Mesothelial cell of epicardium (in vitro differentiated cells): ENCODE results near the gene GGTLC2. TPM values are rescaled to one million over a fixed set of nuclear protein-coding genes. Genes with fewer than 3 reads are reported as not detected.
"Not testable (repeated sequence)": the region's sequence is repeated elsewhere in the genome, so short reads cannot be mapped to it uniquely, and the experiment has no call there.

Experiments used
- DNase-seq, 2 experiments: peaks; one replicate each; pipeline ENCODE4 v3.0.0; 2021; ENCODE audit warnings: low spot score in 2 of 2; ENCODE audit not compliant: unreplicated experiment in 2 of 2
- H3K27ac Mint-ChIP-seq: 2 replicates; pipeline ENCODE4 v1.8.0; 2021; ENCODE audit warnings: mixed read lengths
- H3K27me3 Mint-ChIP-seq: 2 replicates; pipeline ENCODE4 v1.8.0; 2021; ENCODE audit warnings: low read depth, mixed read lengths
- H3K36me3 Mint-ChIP-seq: 2 replicates; pipeline ENCODE4 v1.8.0; 2021; ENCODE audit warnings: mixed read lengths
- H3K4me1 Mint-ChIP-seq: 2 replicates; pipeline ENCODE4 v1.8.0; 2021; ENCODE audit warnings: mixed read lengths
- H3K4me3 Mint-ChIP-seq: 2 replicates; pipeline ENCODE4 v1.8.0; 2021; ENCODE audit warnings: mild to moderate bottlenecking, moderate library complexity, mixed read lengths
- H3K9me3 Mint-ChIP-seq: 2 replicates; pipeline ENCODE4 v1.8.0; 2021; ENCODE audit warnings: mixed read lengths
- total RNA-seq: library from RNA; stranded (reverse); gene quantifications from 3 replicates; pipeline ENCODE4 v1.2.1, GENCODE V29; 2021
- TF ChIP-seq, protein P1 (sequence below): fragments of 200-600 bp; sonication (generic); IDR thresholded peaks from one replicate; pipeline ENCODE4 v1.5.0; 2021; ENCODE audit warnings: antibody characterized with exemption; ENCODE audit not compliant: unreplicated experiment

The GGTLC2 gene
- total RNA-seq, result 0.31 TPM in 1 of 3 replicates, not detected in the others

DNA sequence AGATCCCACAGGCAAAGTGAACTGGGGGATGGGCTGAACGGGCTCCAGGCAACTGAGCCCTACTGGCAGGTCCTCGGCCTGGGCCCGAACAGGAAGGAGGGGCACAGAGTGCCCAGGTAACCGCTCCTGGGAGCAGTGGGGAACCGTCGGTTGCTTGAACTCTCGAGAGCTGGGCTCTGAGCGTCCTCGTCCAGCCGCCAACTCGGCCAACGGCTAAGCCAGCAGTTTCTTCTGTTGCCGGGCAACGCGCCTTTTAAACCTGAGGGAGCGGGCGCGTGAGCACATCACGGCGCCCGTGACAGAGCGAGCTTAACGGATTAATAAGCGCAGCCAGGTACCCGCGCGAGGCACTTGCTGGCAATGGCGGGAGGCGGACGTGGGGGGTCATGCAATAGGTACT lies at the start of gene GGTLC2:
TSS of gene GGTLC2 (plus strand) at position 301 of the 400 bp plus-strand sequence. CDS start 1,732 bp downstream, outside the sequence.
- not testable (repeated sequence) for DNase-seq, H3K4me1 Mint-ChIP-seq, H3K4me3 Mint-ChIP-seq, H3K9me3 Mint-ChIP-seq, H3K27me3 Mint-ChIP-seq, H3K36me3 Mint-ChIP-seq, H3K27ac Mint-ChIP-seq

DNA sequence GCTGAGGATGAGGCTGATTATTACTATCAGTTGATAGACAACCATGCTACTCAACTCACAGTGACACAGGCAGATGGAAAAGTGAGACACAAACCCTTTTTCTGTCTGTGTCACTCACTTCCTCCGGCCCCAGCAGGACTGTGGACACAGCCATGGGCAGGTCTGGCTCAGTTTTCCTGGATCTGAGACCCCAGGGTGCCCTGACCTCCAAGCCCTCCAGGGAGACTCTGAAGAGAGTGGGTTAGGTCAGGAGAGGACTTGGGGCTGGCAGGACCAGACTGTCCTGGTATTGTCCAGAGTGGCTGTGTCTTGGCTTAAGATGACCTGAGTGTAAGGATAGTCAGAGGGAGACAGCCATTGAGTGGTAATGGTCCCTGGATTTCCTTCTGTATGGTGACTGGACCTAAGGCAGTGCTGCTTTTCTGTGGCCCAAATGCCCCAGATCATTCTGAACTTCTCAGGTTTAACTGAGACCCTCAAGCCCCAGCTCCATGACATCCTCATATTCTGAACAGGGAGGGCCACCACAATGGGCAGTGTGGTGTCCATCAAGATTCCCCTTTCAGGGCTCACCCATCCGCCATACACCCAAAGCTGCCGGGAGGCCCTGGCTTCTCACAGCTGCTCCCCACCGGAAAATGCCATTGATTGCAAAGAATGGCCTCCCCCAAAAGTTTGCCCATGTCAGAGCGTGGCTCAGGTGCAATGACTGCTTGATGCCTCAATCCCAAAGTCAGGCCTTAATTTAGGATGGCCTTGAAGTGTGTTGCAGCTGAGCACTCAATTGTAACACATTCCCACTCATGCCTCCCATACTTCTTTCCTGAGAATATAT lies 49.2 kb upstream of the GGTLC2 start:
- H3K27me3 Mint-ChIP-seq, result peaks cover 59% of the 10 kb centered on the region
- H3K4me3 Mint-ChIP-seq, result no peak overlapping the region
- DNase-seq, result peak in 1 of 2 experiments; percentile 28
- TF ChIP-seq, protein P1, sequence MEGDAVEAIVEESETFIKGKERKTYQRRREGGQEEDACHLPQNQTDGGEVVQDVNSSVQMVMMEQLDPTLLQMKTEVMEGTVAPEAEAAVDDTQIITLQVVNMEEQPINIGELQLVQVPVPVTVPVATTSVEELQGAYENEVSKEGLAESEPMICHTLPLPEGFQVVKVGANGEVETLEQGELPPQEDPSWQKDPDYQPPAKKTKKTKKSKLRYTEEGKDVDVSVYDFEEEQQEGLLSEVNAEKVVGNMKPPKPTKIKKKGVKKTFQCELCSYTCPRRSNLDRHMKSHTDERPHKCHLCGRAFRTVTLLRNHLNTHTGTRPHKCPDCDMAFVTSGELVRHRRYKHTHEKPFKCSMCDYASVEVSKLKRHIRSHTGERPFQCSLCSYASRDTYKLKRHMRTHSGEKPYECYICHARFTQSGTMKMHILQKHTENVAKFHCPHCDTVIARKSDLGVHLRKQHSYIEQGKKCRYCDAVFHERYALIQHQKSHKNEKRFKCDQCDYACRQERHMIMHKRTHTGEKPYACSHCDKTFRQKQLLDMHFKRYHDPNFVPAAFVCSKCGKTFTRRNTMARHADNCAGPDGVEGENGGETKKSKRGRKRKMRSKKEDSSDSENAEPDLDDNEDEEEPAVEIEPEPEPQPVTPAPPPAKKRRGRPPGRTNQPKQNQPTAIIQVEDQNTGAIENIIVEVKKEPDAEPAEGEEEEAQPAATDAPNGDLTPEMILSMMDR, result no peak
- H3K9me3 Mint-ChIP-seq, result peaks cover 7% of the 10 kb centered on the region
- no peak overlapping the region for H3K27ac Mint-ChIP-seq
- H3K36me3 Mint-ChIP-seq, result no peaks in the 10 kb centered on the region
- H3K4me1 Mint-ChIP-seq, result no peaks in the 10 kb centered on the region

DNA sequence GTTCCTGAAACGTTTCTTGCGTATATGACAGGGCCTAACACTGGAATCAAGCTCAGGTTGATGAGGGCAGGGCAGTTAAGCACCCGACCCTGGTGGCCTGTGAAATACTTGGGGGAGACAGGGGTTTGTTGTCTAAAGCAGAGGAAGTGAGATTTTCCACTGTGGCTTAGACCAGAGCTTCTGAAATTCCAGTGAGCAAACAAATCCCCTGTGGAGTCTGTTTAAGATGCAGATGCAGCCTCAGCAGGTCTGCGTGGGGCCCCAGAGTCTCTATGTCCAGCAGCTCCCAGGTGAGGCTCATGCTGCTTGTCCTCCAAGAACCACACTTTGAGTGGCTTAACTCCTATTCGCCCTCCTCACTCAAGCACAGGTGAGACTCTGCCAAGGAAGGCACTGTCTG lies 46.3 kb upstream of the GGTLC2 start:
- Mint-ChIP-seq H3K9me3 (peaks cover 7% of the 10 kb centered on the region), H3K4me1 (no peaks in the 10 kb centered on the region), H3K4me3 (no peak overlapping the region), H3K36me3 (no peaks in the 10 kb centered on the region), H3K27ac (no peak overlapping the region), H3K27me3 (peaks cover 56% of the 10 kb centered on the region)
- DNase-seq, result no peak
- TF ChIP-seq, protein P1, result no peak

DNA sequence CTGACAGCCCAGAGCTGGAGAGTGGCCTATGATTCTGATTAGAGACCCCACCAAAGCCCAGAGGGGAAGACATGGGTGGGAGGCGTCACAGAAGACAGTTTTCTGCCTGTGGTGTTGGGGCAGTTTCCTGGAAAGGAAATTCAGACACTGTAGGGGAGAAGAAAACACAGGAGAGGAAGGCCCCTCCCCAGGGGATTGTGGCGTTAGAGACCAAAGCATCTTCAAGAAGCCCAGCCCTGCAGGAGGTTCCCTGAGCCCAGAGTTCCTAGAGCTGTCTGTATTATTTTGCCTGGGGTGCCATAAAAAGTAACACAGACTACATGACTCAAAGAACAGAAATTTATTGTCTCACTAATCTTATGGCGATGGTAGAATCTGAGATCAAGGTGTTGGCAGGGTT lies 45.2 kb upstream of the GGTLC2 start:
- Mint-ChIP-seq H3K4me3 (no peak overlapping the region), H3K4me1 (no peaks in the 10 kb centered on the region), H3K27me3 (peaks cover 65% of the 10 kb centered on the region), H3K36me3 (no peaks in the 10 kb centered on the region), H3K27ac (no peak overlapping the region), H3K9me3 (peaks cover 7% of the 10 kb centered on the region)
- DNase-seq, result no peak
- TF ChIP-seq, protein P1, result no peak

DNA sequence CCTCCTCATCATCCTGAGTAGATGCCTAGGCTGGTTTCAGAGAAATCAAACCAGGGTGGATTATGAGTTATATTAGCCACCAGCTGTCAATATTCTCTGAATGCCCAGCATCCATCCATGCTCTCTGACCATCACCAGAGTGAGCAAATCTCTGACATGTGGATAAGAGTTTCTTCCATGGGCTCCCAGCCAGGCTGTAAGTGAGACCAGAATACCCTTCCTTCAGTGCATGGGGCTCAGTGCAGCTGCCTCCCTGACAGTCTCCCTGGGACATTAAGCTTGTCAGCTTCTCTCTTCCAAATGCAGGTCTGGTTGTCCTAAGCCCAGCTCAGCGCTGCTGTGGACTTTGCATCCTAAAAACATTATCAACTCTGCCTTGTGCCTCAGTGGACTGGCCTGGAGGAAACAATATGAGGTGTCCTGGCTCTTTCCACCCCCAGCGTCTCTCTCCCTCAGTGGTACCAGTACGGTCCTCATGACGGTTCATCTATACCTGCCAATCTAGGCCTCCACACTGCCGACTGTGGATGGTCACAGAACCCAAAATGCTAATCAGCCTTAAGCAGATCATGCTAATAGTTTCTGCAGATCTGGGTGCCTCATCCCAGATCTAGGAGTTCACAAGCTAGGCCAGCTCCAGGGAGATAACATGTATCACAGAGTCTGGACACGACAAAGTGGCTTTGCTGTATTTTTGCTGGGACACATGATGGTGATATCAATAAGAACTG lies 43.7 kb upstream of the GGTLC2 start:
- no peaks in the 10 kb centered on the region for H3K36me3 Mint-ChIP-seq
- H3K27me3 Mint-ChIP-seq, result peaks cover 66% of the 10 kb centered on the region
- H3K4me3 Mint-ChIP-seq, result no peak overlapping the region
- no peak for DNase-seq
- TF ChIP-seq, protein P1, result no peak
- H3K27ac Mint-ChIP-seq, result no peak overlapping the region
- peaks cover 7% of the 10 kb centered on the region for H3K9me3 Mint-ChIP-seq
- no peaks in the 10 kb centered on the region for H3K4me1 Mint-ChIP-seq

DNA sequence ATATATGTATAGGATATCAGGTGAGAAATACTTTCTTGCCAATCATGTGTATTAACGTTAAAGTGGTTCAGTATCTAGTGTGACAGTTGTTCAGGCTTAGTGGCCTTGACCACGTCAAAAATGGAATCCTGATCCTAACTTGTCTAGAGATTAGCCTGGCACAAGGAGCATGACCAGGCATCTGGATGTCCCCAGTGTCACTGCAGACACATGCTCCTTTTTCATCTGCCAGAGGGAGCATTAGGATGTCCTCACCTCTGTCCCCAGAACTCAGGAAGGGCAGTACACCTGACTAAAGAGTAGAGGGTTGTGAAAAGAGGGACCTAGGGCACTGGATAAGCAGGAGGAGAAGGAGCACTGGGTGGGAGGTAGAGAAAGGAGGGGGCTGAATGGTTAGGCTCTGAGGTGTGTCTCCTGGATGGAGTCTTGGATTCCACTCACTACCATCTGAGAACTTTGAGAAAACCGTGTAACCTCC lies 40.9 kb upstream of the GGTLC2 start:
- DNase-seq, result no peak
- H3K9me3 Mint-ChIP-seq, result no peaks in the 10 kb centered on the region
- TF ChIP-seq, protein P1, result no peak
- no peak overlapping the region for H3K27ac Mint-ChIP-seq
- H3K36me3 Mint-ChIP-seq, result no peaks in the 10 kb centered on the region
- H3K4me1 Mint-ChIP-seq, result no peaks in the 10 kb centered on the region
- H3K27me3 Mint-ChIP-seq, result peaks cover 52% of the 10 kb centered on the region
- H3K4me3 Mint-ChIP-seq, result no peak overlapping the region
